ENCODE results near the gene LSM4.
"Not testable (repeated sequence)": the region's sequence is repeated elsewhere in the genome, so short reads cannot be mapped to it uniquely, and the experiment has no call there.

The LSM4 gene

DNA sequence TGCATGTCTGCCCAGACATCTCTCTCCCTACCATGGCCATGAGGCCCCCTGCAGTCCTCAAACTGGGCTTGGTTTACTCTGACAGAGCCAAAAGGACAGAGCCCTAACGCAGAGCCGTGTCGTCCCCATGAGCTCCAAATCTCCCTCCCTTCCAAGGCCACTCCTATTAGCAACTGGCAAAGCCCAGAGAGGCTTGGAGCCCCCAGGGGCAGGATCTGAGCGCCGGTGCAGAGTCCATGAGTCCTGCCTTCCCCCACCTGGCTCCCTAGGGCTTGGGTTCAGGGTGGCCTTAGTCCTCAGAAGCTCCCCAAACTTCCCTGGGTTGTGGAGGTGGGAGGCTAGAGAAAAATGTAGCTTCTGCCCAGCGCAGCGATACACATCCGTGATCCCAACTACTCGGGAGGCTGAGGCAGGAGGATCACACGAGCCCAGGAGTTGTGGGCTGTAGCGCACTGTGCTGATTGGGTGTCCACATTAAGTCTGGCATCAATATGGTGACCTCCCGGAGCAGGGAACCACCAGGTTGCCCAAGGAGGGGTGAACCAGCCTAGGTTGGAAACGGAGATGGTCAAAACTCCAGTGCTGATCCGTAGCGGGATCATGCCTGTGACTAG lies 10.1 kb upstream of the LSM4 start:
- no peak for TF ChIP-seq POLR2A (IDR thresholded peaks at IDR 0.05; ENCODE audit: low read length)
- TF ChIP-seq GATA1 (IDR thresholded peaks at IDR 0.05; ENCODE audit: low read depth, low read length): no peak
- DNase-seq: no peak

GRCh38 chr19:18330868-18331267 lies 8.0 kb upstream of the LSM4 start:
- TF ChIP-seq GATA1 (IDR thresholded peaks at IDR 0.05; ENCODE audit: low read depth, low read length) (no peak), POLR2A (IDR thresholded peaks at IDR 0.05; ENCODE audit: low read length) (no peak)
- no peak for DNase-seq

GRCh38 chr19:18329035-18329376 lies 6.1 kb upstream of the LSM4 start:
- no peak for TF ChIP-seq POLR2A (IDR thresholded peaks at IDR 0.05; ENCODE audit: low read length)

DNA sequence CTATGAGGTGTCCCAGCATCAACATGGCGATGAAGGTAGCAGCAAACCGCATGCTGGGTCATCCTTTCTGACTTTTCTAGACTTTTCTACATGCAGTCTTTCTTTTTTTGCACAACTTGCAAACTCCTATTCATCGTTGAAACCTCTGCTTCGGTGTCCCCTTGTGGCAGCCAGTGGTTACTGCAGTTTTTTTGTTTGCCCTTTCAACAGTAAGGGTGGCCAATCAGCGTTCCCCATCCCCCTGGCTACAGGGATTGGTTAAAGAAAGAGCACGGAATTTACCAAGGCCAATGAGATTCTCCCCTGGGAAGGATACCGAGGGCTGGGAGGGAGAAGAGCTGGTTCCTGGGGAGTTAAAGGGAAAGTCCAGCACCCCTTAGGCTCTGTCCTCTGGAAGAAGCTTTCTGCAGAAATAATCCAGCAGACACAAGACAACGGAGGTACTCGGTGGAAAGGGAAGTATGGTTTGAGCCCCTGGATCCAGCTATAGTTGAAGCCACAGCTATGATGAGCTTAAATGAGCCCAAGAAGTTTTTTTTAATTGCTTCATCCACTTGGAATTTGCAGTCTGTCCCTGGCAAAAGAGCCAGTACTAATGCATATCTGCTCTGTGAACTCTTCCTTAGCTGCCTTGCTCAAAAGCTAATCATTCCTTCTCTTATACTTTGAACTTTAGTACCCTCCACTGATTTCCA lies 5.6 kb upstream of the LSM4 start:
- TF ChIP-seq POLR2A (IDR thresholded peaks at IDR 0.05; ENCODE audit: low read length) (no peak), GATA1 (IDR thresholded peaks at IDR 0.05; ENCODE audit: low read depth, low read length) (no peak)
- peak; percentile 92 to 94 for DNase-seq

More at GRCh38 chr19:18329035-18329376, 6.1 kb upstream of the LSM4 start:
- no peak for DNase-seq

DNA sequence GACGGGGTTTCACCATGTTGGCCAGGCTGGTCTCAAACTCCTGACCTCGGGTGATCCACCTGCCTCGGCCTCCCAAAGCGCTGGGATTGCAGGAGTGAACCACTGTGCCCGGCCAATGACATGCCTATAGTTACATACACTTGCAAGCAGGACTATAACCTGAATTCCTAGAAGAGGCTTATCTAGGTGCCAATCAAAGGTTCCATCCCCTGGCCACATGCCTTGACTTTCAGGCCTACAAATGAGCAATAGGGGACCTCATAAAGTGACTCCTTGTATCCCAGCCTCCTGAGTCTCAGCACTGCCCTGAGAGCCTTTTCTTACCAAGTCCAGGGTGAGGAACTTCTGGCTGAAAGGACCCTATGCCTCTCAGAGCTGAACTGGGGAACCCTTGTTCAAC lies 3.9 kb upstream of the LSM4 start:
- DNase-seq: no peak
- TF ChIP-seq GATA1 (IDR thresholded peaks at IDR 0.05; ENCODE audit: low read depth, low read length): no peak
- no peak for TF ChIP-seq POLR2A (IDR thresholded peaks at IDR 0.05; ENCODE audit: low read length)

DNA sequence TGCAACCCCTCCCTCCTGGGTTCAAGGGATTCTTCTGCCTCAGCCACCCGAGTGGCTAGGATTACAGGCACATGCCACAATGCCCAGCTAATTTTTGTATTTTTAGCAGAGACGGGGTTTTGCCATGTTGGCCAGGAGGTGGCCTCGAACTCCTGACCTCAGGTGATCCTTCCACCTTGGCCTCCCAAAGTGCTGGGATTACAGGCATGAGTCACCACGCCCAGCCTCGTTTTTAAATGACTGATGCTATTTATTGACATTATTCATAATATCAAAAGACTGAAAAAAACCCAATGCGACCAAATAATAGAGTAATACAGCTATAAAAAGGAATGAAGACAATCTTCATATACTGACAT lies 1.5 kb upstream of the LSM4 start:
- not testable (repeated sequence) for DNase-seq

DNA sequence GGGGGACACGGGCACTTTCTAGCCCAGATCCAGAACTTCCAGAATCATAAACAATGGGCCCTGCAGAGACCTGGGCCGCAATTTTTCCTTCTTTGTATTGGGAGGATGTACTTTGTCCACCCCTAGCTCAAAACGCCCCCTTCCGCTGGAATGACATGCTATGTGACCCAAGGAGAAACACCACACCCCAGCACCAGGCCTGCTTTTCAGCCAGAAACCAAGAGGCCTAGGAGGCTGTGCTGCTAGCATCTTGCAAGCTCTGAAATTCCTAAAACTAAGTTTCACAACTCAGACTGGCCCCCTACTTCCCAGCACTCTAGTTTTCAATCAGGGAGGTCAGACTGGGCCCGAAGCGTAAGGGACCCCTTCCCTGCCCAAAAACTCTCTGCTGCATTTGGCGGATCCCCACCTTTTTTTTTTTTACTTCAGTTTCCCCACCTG lies 538 bp downstream of the LSM4 start:
- DNase-seq: peak; percentile 79 to 80
- TF ChIP-seq GATA1 (IDR thresholded peaks at IDR 0.05; ENCODE audit: low read depth, low read length) (no peak), POLR2A (IDR thresholded peaks at IDR 0.05; ENCODE audit: low read length) (no peak)

DNA sequence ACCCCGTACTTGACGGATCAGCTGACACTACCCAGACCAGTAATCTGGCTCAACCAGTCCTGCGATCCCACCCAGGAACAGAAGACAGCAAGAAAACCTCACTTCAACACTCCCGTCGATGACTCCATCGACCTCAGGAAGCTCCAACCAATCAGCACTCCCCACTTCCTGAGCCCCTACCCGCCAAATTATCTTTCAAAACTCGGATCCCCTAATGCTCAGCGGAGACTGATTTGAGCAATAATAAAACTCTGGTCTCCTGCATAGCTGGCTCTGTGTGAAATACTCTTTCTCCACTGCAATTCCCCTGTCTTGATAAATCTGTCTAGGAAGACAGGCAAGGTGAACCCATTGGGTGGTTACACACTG lies 1.2 kb downstream of the LSM4 start:
- DNase-seq: peak in 1 of 2 experiments; percentile 43
- TF ChIP-seq POLR2A (IDR thresholded peaks at IDR 0.05; ENCODE audit: low read length): no peak
- TF ChIP-seq GATA1 (IDR thresholded peaks at IDR 0.05; ENCODE audit: low read depth, low read length): no peak

GRCh38 chr19:18320865-18321733 lies 1.8 kb downstream of the LSM4 start:
- no peak for DNase-seq
- TF ChIP-seq POLR2A (IDR thresholded peaks at IDR 0.05; ENCODE audit: low read length): no peak

DNA sequence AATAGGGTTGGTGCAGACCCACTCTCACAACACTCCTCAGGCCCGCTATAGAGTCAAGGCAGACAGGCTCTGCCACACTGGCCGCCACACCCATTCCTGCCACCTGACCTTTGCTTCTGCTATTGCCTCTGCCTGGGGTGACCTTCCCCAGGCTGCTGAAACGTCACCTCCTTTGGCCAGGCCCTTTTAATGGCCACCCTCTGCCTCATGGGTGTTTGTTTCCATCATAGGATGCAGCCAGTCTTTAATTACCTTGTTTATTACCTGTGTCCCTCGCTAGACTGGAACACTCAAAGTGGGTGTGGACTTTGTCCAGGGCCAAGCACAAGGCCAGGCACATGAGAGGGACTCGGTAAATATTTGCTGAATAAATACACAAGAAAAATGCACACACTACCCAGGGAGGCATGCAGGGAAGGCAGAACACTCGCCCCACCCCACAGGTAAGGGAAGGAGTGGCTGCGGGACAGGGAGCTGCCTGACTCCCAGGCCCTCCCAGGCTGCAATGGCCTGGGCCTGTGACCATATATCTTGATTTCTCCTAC lies 3.2 kb downstream of the LSM4 start:
- DNase-seq: no peak
- TF ChIP-seq GATA1 (IDR thresholded peaks at IDR 0.05; ENCODE audit: low read depth, low read length) (no peak), POLR2A (IDR thresholded peaks at IDR 0.05; ENCODE audit: low read length) (no peak)

DNA sequence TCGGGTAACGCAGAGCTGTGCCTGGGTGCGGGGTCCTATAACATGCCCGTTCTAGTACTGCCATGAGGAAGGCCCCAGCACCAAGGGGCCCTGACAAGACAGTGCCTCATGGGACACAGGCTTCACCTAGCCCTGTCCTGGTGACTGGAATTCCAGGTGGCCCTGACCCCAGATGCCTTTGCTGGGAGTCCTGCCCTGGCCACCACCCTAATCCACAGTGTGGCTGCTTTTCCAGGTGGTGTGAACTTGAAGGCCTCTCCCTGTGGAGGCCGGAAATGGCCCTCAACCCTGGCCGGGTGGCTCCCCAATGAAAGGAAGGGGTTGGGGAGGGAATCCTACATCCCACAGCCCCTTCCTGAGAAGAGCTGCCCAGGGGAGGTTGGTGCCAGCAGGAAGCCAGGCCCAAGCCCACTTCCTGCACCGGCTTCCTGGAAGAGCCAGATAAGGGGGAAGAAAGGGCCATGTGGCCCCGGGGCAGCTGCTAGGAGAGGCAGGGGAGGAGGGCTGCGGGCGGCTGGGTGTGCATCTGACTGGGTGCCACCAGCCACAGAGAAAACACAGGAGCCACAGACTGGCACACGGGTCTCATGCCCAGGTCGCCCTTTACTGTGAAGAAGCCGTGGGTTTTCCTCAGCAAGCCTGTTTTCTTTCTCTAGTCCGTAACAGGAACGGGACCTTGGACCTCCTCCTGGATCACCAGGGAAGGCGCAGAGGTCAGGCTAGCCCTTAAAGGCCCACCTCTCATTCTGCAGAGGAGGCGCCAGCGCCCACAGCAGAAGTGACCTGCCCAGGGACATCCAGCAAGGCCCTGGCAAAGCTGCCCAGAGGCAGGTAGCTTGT lies 4.7 kb downstream of the LSM4 start:
- DNase-seq: peak; percentile 66 to 71
- TF ChIP-seq GATA1 (IDR thresholded peaks at IDR 0.05; ENCODE audit: low read depth, low read length) (no peak), POLR2A (IDR thresholded peaks at IDR 0.05; ENCODE audit: low read length) (peak; percentile 51)

- TF ChIP-seq GATA1 (IDR thresholded peaks at IDR 0.05; ENCODE audit: low read depth, low read length) (no peak), POLR2A (IDR thresholded peaks at IDR 0.05; ENCODE audit: low read length) (no peak)
- no peak for DNase-seq
Measured at GRCh38 chr19:18313398-18313797, 9.5 kb downstream of the LSM4 start.

DNA sequence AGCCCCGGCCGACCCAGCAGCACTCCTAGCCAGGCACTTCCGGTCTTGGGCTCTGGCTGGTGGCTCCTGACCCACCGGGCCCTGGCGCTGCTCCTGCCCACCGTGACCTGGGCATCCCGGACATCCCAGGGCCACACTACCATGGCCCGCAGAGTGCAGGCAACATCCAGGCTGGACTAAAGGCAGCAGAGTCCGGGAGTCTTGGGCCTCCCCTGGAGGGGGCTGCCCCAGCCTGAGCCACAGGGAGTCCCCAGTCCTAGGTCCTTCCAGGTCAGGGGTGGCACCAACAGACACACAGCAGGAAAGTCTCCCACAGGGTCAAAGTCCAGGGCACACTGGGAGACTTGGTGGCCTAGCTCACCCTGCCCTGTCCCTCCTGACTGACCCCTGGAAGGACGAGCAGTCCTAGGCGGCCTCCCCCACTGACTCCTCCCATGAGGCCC lies 10.8 kb downstream of the LSM4 start:
- DNase-seq: no peak
- TF ChIP-seq POLR2A (IDR thresholded peaks at IDR 0.05; ENCODE audit: low read length) (no peak), GATA1 (IDR thresholded peaks at IDR 0.05; ENCODE audit: low read depth, low read length) (no peak)
